Fibroblast of lung (primary cell): Measurements from ENCODE around the gene CCDC192.

ENCODE experiments used
- CTCF ChIP-seq, 2 donors: IDR thresholded peaks in 1 of 2; conservative IDR thresholded peaks in 1 of 2; 1 replicate in 1 of 2; 2 replicates in 1 of 2; pipeline ENCODE4 v1.5.1; 2011 to 2012; ENCODE audit warnings: low read length in 2 of 2, control low read depth in 1 of 2, inconsistent platforms in 1 of 2, low read depth in 1 of 2, mild to moderate bottlenecking in 1 of 2
- EZH2 ChIP-seq: IDR thresholded peaks from 2 replicates; pipeline ENCODE4 v1.5.1; 2012; ENCODE audit warnings: low read length, control low read depth, mild to moderate bottlenecking; ENCODE audit errors: missing control alignments

GRCh38 chr5:127970081-127970480 lies 266.9 kb downstream of the CCDC192 start:
- no peak for TF ChIP-seq EZH2
- TF ChIP-seq CTCF (conservative IDR thresholded peaks at IDR 0.05 in 1 of 2, IDR thresholded peaks at IDR 0.05 in 1 of 2; ENCODE audit: low read depth in 1 of 2, low read length in 2 of 2) = no peak
